GM19463 (cell line): ENCODE data around the gene REPS2.

Experiments used
- ATAC-seq: cut with Tn5 transposase; IDR thresholded peaks from one replicate; pipeline ENCODE4 v1.9.1; 2021; ENCODE audit warnings: mild to moderate bottlenecking, moderate library complexity; ENCODE audit not compliant: unreplicated experiment

The REPS2 gene

GRCh38 chrX:17192106-17192505, 245.6 kb downstream of the REPS2 start:
- ATAC-seq = no peak
